ENCODE results near the gene FAM114A2.

- TF ChIP-seq POLR2A (IDR thresholded peaks at IDR 0.05) = no peak
- TF ChIP-seq CTCF (IDR thresholded peaks at IDR 0.05) = no peak
- TF ChIP-seq POLR2AphosphoS5 (IDR thresholded peaks at IDR 0.05) = no peak
Observed at GRCh38 chr5:154046486-154046885, 7.8 kb upstream of the FAM114A2 start.

Data from suprapubic skin (tissue), 4 donors.